Aorta (tissue), 5 donors: ENCODE results near the gene PEX3. TPM values are rescaled to one million over a fixed set of nuclear protein-coding genes. Genes with fewer than 3 reads are reported as not detected.
A peak's percentile ranks its signal among the peaks of the same experiment; 100 is the strongest.
"Not testable (repeated sequence)": the region's sequence is repeated elsewhere in the genome, so short reads cannot be mapped to it uniquely, and the experiment has no call there.

Experiments
- ATAC-seq: fragments of 200-7000 bp; cut with Tn5 transposase; one replicate; pipeline ENCODE4 v1.9.1; 2022; ENCODE audit warnings: moderate library complexity; ENCODE audit not compliant: low FRiP score
- DNase-seq, 2 donors: peaks; one replicate each; pipeline ENCODE4 v3.0.0-alpha.2; 2020
- H3K27ac ChIP-seq, 2 donors: one replicate each; pipeline ENCODE4 v1.5.1; 2013; ENCODE audit warnings: low read length in 2 of 2, mild to moderate bottlenecking in 2 of 2, moderate library complexity in 2 of 2, control low read depth in 1 of 2, inconsistent platforms in 1 of 2, low read depth in 1 of 2
- H3K27me3 ChIP-seq, 2 donors: one replicate each; pipeline ENCODE4 v1.6.1; 2013; ENCODE audit warnings: control low read depth in 1 of 2, low read length in 1 of 2, mild to moderate bottlenecking in 1 of 2, moderate library complexity in 1 of 2; ENCODE audit not compliant: insufficient read depth in 2 of 2, control insufficient read depth in 1 of 2
- H3K36me3 ChIP-seq, 2 donors: one replicate each; pipeline ENCODE4 v1.6.1; 2013; ENCODE audit warnings: control low read depth in 1 of 2, low read length in 1 of 2, mild to moderate bottlenecking in 1 of 2; ENCODE audit not compliant: insufficient read depth in 2 of 2, control insufficient read depth in 1 of 2
- H3K4me1 ChIP-seq, 2 donors: one replicate each; pipeline ENCODE4 v1.6.1; 2013; ENCODE audit warnings: low read length in 2 of 2, control low read depth in 1 of 2, mild to moderate bottlenecking in 1 of 2, moderate library complexity in 1 of 2; ENCODE audit not compliant: insufficient read depth in 2 of 2, control insufficient read depth in 1 of 2
- H3K4me3 ChIP-seq, 2 donors: one replicate each; pipeline ENCODE4 v1.5.1; 2013; ENCODE audit warnings: low read length in 2 of 2, control low read depth in 1 of 2, mild to moderate bottlenecking in 1 of 2
- H3K9me3 ChIP-seq: one replicate; pipeline ENCODE4 v1.6.1; 2013; ENCODE audit warnings: mild to moderate bottlenecking, low read length; ENCODE audit not compliant: control insufficient read depth
- WGBS, 2 donors: extraction: QIAGEN DNeasy Blood & Tissue Kit; methylation state at CpG; one replicate each; pipeline ENCODE4 v1.1.7; 2013; 5-methylcytosine and 5-hydroxymethylcytosine counted together
- intact Hi-C, 2 donors: fragments of 100-400 bp; cut with DNase I; formaldehyde crosslinking; loops; one replicate each; pipeline versions ENCODE4 v1.14.2 to v1.15.0; 2022
- polyA plus RNA-seq, 2 donors: library from polyadenylated mRNA; stranded (reverse); fragments of 200-250 nt; gene quantifications; one replicate each; pipeline ENCODE4 v1.2.3, GENCODE V29; 2013
- total RNA-seq, 2 donors: library from RNA; stranded (reverse); fragmentation: NEBNext Ultra II Directional; extraction: Animal tissue kit (Norgen Biotek cat#: 25700); gene quantifications; one replicate each; pipeline ENCODE4 v1.2.1, GENCODE V29; 2021
- donor health status: healthy with polysubstance abuse.
- donor health status: Bipolar disorder and iron deficiency.
- donor health status: DM: no; HTN: no; CAD: no.
- donor health status: DM: no; HTN: no; CAD: no.
- donor health status: DM: yes; HTN: yes; CAD: no.

PEX3 gene
- total and polyA plus RNA-seq, 4 donors, result 5.0 to 26.1 (median 13.7) TPM

DNA sequence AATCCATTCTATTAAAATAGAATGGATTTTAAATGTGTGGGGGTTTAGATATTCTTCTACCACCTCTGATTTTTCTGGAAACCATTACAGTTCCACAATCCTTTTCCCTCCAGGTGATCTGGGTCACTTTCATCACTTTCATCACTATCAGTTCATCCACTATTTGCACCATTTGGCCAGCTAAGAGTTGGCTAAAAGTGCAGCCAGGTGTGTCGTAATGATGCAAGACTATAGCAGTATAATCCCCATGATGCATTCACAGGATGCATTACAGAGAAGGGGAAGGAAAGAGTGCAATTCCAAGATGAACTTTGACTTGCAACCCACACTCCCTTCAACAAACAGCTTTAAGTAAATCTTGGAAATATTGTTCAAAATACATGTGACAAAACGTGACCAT, 56.0 kb downstream of the PEX3 start:
- ATAC-seq, result no peak
- 87 to 93% methylated on average over 2 of the region's 2 CpGs for WGBS, 2 donors
- intact Hi-C loops, result no loop called here

DNA sequence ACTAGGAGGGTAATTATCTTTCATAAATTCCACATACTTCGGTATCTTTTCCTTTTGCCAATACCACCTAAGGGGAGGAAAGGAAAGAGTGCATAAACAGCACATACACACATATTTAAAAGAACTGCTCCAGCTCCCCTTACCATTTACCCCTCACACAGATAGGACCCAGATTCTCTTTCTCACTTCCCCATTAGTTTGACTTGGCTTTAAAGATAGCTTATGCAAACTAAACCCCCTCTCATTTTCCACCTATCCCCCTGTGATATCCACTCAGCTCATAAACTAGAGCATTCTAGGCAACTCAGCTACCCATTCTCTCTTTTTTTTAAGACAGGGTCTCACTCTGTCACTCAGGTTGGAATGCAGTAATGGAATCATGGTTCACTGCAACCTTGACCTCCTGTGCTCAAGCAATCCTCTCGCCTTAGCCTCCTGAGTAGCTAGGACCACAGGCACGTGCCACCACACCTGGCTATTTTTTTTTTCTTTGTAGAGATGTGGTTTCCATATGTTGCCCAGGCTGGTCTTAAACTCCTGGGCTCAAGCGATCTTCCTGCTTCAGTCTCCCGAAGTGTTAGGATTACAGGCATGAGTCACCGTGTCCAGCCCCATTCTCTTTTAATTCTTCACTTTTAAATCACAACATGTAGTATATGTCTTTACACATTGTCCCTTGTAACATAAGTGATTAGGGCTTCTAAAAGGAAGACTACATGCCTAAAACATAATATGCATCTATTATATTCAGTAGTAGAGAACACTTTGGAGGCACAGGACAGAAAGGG, 56.9 kb downstream of the PEX3 start:
- H3K36me3 ChIP-seq, result peaks cover 0 to 2% of the 10 kb centered on the region in 2 donors
- no peaks in the 10 kb centered on the region for H3K9me3 ChIP-seq
- WGBS, 2 donors, result 87 to 88% methylated on average over 6 of the region's 6 CpGs
- H3K4me1 ChIP-seq, result no peaks in the 10 kb centered on the region
- intact Hi-C loops, result no loop called here
- H3K27ac ChIP-seq, result no peak overlapping the region
- no peaks in the 10 kb centered on the region for H3K27me3 ChIP-seq
- DNase-seq (no peak), ATAC-seq (no peak)
- no peak overlapping the region for H3K4me3 ChIP-seq

More for the DNA sequence above, 56.0 kb downstream of the PEX3 start:
- Histone ChIP-seq H3K36me3 (peaks cover 0 to 2% of the 10 kb centered on the region in 2 donors), H3K27me3 (no peaks in the 10 kb centered on the region), H3K4me1 (no peaks in the 10 kb centered on the region), H3K27ac (no peak overlapping the region), H3K4me3 (no peak overlapping the region), H3K9me3 (no peaks in the 10 kb centered on the region)
- DNase-seq, result no peak

DNA sequence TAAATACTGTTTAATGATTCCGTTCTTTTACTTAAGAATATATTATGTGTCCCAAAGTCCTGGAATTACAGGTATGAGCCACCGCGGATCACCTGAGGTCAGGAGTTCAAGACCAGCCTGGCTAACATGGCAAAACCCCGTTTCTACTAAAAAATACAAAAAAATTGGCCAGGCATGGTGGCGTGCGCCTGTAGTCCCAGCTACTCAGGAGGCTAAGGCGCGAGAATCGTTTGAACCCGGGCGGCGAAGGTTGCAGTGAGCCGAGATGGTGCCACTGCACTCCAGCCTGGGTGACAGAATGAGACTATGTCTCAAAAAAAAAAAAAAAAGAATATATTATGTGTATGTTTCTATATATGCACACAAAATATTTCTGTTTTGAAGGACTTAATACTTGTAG, 59.7 kb downstream of the PEX3 start:
- H3K4me1 ChIP-seq, intact Hi-C loops, ATAC-seq, H3K4me3 ChIP-seq, H3K9me3 ChIP-seq, H3K36me3 ChIP-seq, H3K27ac ChIP-seq, DNase-seq, H3K27me3 ChIP-seq: not testable (repeated sequence)
- 95 to 96% methylated on average over 13 of the region's 13 CpGs for WGBS, 2 donors

GRCh38 chr6:143510991-143511891, 60.6 kb downstream of the PEX3 start, which contains the start of gene FUCA2:
Gene FUCA2 (minus strand): TSS chr6:143511720. CDS start chr6:143511634, 86 bp downstream.
- H3K4me1 ChIP-seq, result no peaks in the 10 kb centered on the region
- peaks cover 0 to 2% of the 10 kb centered on the region in 2 donors for H3K36me3 ChIP-seq
- H3K9me3 ChIP-seq, result no peaks in the 10 kb centered on the region
- peak; percentile 96 for ATAC-seq
- H3K4me3 ChIP-seq, result peak within 1 kb of the TSS; percentile 27 to 53
- WGBS, 2 donors, result 2 to 3% methylated on average over 37 to 63 of the region's 63 CpGs
- intact Hi-C loops, result no loop called here
- H3K27me3 ChIP-seq, result no peaks in the 10 kb centered on the region
- H3K27ac ChIP-seq, result peak within 1 kb of the TSS in 1 of 2 donors; percentile 68
- peak; percentile 97 for DNase-seq

DNA sequence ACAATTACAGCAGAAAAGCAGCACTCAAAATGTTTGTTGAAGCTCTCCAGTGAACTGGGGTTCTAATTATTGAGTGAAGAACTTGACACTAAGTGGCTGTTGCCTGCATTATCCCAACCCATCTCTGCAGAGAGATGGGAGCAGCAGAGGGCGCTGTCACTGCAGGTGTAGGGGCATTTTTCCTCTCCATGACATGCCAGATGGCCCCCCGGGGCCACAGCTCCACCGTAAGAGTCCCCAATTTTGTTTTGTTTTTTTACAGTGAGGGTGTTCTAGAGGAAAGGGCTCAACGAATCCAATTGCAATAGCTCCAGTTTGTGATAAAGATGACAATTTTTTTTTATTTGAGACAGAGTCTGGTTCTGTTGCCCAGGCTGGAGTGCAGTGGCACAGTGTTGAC, 62.8 kb downstream of the PEX3 start:
- no peak overlapping the region for H3K4me3 ChIP-seq
- intact Hi-C loops, result no loop called here
- DNase-seq (no peak), ATAC-seq (no peak)
- no peaks in the 10 kb centered on the region for H3K36me3 ChIP-seq
- H3K27ac ChIP-seq, result no peak overlapping the region
- 69 to 76% methylated on average over 4 of the region's 4 CpGs for WGBS, 2 donors
- H3K27me3 ChIP-seq, result no peaks in the 10 kb centered on the region
- no peaks in the 10 kb centered on the region for H3K9me3 ChIP-seq
- no peaks in the 10 kb centered on the region for H3K4me1 ChIP-seq

DNA sequence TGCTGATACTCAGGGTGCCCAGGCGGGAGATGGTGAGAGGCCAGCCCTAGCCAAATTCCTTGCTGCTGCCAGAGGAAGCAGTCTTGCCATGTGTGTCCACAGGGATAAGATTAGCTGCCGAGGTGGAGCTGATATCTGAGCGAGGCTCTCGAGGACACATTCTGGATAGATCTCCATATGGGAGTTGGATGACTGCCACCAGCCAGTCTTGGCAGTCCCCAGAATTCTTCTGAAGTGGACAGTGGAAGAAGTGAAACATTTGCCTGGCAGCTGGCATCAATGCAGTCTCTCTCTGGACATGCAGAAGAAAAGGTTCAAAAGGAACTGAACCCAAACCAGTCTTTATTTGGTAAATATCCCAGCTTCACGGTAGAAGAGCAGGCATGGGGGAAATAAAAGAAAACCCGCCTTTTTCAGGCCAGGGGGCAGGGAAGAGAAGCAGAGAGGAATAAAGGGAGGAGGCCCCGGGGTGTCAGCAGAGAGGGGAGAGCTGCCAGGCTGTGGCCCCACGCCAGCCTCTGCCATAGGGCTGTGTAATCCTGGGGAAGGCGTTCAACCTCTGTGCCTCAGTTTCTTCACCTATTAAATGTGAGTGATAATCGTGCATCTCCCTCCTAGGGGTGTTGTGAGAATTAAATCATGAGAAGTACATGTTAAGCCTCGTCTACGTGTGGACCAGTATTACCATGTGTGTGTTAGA, 64.6 kb downstream of the PEX3 start:
- Histone ChIP-seq H3K36me3 (no peaks in the 10 kb centered on the region), H3K27ac (no peak overlapping the region), H3K9me3 (no peaks in the 10 kb centered on the region), H3K4me1 (no peaks in the 10 kb centered on the region), H3K4me3 (no peak overlapping the region), H3K27me3 (no peaks in the 10 kb centered on the region)
- 25 to 30% methylated on average over 12 of the region's 12 CpGs for WGBS, 2 donors
- peak in 1 of 2 donors; percentile 66 for DNase-seq
- peak; percentile 17 for ATAC-seq
- intact Hi-C loops, result no loop called here

DNA sequence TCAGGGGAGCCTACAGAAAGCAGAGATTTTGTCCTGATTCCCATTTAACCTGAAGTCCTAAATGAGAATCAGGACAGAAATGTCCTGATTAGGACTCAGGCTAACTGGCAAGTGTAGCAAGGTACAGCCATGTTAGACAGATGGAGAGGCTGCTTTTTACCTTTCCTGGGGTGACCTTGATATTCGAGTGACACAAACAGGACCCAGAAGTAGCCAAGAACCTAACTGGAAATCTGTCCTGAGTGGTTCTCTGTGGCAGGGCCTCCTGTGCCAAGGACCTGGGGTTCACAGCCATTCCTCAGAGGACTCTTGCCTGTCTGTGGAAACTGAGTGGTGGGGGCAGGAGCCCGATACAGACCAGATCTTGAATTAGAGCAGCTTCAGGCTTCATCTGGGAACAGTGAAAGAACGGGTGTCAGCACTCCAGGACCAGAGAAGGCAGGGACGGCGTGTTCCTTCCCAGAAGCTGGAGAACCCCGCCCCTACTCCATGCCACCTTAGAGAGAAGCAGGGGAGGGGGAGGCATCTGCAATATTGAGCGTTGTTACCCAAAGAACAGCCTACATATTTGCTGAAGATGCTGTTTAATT, 65.3 kb downstream of the PEX3 start:
- DNase-seq, result no peak
- intact Hi-C loops, result no loop called here

More for the DNA sequence above, 65.3 kb downstream of the PEX3 start:
- no peaks in the 10 kb centered on the region for H3K9me3 ChIP-seq
- no peaks in the 10 kb centered on the region for H3K27me3 ChIP-seq
- H3K4me3 ChIP-seq, result no peak overlapping the region
- no peaks in the 10 kb centered on the region for H3K36me3 ChIP-seq
- 87 to 92% methylated on average over 7 of the region's 7 CpGs for WGBS, 2 donors
- no peak overlapping the region for H3K27ac ChIP-seq
- H3K4me1 ChIP-seq, result no peaks in the 10 kb centered on the region
- ATAC-seq, result no peak
